Transverse colon (tissue), 4 donors: ENCODE measurements around the gene UQCC5.

ENCODE experiments used
- CTCF ChIP-seq, 5 experiments: fragments of 200-600 bp in 3 of 5; fragments of 450-650 bp in 2 of 5; sonication (generic) in 3 of 5; IDR thresholded peaks; 1 replicate in 2 of 5; 2 replicates in 3 of 5; pipeline ENCODE4 v1.5.1; 2016 to 2017; ENCODE audit warnings: antibody characterized with exemption in 5 of 5, inconsistent platforms in 3 of 5, mild to moderate bottlenecking in 2 of 5, moderate library complexity in 1 of 5
- EP300 ChIP-seq: sonication (generic); formaldehyde crosslinking; IDR thresholded peaks from one replicate; pipeline ENCODE4 v1.6.1; 2017; ENCODE audit warnings: antibody characterized with exemption, low read depth
- POLR2A ChIP-seq: fragments of 450-650 bp; IDR thresholded peaks from one replicate; pipeline ENCODE4 v1.6.1; 2016; ENCODE audit warnings: antibody characterized with exemption, mild to moderate bottlenecking, moderate library complexity
- POLR2AphosphoS5 ChIP-seq, 3 donors: sonication (generic); formaldehyde crosslinking; IDR thresholded peaks; one replicate each; pipeline ENCODE4 v1.6.1; 2016; ENCODE audit warnings: antibody characterized with exemption in 3 of 3

DNA sequence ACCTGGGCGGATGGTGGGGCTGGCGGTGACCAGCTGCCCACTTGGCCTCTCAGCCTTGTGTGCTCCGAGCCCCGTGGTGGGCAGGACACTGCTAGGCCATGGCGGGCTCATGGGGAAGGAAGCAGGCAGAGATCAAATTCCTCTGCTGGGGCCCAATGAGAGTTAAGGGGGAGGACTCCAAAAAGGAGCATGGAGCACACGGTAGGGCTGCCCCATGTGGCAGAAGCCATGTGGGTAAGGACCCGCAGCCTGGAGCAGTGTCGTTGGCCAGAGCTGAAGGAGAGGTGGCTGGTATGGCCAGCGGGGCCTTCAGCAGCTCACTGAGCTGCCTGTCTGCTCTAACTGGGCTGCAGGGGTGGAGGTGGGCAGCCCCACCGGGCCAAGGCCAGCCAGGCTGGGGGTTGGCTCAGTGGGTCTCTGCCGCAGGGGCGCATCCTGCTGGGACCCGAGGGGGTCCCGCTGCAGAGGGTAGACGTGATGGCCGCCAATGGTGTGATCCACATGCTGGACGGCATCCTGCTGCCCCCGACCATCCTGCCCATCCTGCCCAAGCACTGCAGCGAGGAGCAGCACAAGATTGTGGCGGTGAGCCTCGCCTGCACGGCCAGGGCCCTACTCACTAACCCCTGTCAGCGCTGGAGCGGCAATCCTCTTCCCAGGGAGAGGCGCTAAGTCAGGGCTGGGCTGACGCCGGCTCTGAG, 30.0 kb upstream of the UQCC5 start:
- no peak for TF ChIP-seq CTCF (IDR thresholded peaks at IDR 0.05)
- TF ChIP-seq EP300, result no peak
- no peak for TF ChIP-seq POLR2A
- no peak for TF ChIP-seq POLR2AphosphoS5 (IDR thresholded peaks at IDR 0.05)
